DMS114 treated with DMSO at 0.1 percent for 48 hours (cell line): ENCODE measurements around the gene PPWD1.
"Not testable (repeated sequence)": the region's sequence is repeated elsewhere in the genome, so short reads cannot be mapped to it uniquely, and the experiment has no call there.

ENCODE experiments used
- DNase-seq: peaks from one replicate; lab custom pipeline; 2025; ENCODE audit not compliant: unreplicated experiment; lab: John Stamatoyannopoulos, UW

The PPWD1 gene

DNA sequence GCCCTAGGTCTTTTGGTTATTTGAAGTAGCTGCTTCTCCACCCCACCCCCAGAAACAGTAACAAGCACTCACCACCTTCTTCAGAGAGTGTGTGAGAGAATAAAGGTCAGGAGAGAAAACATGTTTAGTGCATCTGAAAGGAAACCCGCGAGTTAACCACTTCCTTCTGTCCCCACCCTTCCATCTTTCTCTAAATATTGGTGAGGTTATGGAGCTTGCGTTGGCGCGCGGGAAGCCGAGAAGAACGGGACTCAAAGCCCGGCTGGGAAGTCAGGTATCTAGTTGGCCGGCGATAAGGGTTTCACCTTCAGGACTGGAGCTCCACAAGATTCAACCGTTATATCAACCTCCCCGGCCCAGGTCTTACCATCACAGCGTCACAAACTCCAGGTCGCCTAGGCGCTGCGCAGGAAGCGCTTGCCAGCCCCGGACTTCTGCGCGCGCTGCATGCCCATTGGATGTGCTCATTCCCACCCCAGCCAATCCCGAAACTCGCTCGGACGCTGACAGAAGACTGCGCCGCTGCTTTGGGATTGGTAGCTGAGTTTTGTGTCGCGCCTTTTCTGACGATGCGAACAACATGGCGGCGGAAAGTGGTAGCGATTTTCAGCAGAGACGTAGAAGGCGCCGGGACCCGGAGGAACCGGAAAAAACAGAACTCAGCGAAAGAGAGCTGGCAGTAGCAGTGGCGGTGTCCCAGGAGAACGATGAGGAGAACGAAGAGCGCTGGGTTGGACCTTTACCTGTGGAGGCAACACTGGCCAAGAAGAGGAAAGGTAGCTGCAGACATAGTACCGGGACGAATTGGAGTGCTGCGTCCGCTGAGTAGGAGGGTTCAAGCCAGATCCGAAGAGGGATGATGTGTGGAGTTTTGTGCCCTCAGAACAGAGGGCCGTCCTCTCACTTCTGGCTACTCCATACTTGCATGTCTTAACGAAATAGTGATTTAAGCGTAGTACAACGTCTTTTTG is at the start of gene PPWD1, which contains the start of gene CENPK:
TSS of gene PPWD1 (plus strand) at position 566 of the 971 bp plus-strand sequence. CDS start at position 581, 15 bp downstream.
TSS of gene CENPK (minus strand) at position 438 of the 971 bp plus-strand sequence. CDS start 8,261 bp downstream, outside the sequence.
- peak; percentile 93 for DNase-seq

DNA sequence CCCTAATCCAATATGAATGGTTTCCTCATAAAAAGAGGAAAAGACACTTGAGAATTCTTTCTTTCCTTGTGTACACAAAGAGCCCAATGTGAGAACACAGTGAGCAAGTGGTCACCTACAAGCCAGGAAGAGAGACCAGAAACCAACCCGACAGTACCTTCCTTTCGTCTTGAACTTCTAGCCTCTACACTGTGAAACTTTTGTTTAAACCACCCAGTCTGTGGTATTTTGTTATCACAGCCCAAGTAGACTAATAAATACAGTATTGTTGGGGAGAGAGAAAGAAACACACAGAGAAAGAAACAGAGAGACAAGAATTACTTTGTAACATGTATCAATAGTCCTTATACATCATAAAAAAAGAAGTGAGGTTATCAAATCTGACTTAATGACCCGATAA is 37.4 kb upstream of the PPWD1 start:
- no peak for DNase-seq

DNA sequence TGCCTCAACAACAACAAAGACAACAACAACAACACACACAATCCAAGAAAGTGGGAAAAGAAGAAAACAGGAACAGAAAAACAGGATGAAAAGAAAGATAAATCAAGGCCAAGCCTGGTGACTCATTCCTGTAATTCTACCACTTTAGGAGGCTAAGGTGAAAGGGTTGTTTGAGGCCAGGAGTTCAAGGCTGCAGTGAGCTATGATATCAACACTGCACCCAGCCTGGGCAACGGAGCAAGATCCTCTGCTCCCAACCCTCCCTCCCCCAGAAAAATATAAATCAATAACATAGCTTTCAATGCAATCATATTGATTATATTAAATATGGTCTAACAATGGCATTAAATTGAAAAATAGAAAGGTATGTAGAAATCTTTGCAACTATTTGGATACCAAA is 32.2 kb upstream of the PPWD1 start:
- no peak for DNase-seq

DNA sequence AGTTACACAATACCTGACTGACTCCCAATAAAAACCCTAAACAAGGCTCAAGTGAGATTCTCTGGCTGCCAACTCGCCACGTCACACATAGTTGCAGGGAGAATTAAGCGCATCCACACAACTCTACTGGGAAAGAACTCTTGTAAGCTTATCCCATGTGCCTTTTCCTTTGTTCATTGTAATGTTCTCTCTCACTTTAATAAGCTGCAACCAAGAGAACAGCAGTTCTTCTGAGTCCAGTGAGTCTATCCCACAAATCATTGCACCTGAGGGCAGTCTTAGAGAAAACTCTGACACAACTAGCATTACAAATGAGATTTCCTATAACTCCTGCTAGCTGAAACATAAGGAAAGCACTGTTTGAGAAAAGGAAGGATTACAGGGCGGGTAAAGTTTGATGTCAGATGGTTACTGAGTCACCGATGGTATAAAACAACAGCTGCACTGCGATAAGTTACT is 27.5 kb upstream of the PPWD1 start:
- DNase-seq = no peak

DNA sequence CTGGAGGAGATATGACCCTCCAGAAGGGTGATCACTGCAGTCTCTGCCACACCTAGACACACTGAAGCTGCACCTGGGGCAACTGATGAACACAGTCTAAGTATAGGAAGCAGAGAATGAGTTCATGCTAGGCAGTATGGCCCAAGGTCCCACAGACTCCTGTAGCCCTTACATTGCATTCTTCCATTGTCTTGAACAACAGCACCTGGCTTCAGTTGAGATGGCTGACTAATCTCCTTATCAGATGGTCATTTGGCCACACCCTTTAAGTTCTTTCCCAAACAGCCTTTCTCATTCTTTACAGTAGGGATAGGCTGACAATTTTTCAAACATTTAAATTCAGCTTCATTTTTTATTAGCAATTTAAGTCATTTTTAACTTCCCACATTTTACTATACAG is 23.3 kb upstream of the PPWD1 start:
- DNase-seq = no peak

DNA sequence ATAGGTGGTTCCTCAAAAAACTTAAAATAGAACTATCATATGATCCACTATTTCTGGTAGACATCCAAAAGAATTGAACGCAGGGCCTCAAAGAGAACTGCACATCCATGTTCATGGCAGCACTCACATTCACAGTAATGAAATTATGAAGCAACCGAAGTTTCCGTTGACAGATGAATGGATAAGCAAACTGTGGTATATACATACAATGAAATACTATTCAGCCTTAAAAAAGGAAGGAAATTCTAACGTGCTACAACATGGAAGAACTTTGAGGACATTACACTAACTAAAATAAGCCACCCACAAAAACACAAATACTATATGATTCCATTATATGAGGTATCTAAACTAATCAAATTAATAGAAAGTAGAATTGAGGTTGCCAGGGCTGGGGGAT is 18.6 kb upstream of the PPWD1 start:
- no peak for DNase-seq

DNA sequence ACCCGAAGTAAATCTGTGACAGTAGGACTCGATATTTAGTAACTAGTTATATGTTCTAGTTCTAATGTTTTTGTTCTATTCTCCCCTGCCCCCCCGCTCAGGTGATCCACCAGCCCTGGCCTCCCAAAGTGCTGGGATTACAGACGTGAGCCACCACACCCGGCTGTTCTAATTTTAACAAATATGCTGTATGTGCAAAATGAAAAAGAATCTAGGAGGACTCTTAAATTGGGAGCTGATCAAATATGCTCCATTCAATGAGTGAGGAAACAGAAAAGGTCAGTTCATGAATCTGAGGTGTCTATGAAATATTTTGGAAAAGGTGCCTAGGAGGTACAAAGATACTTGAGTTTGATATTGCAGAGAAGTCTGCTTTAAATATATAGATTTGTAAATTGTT is 17.0 kb upstream of the PPWD1 start:
- no peak for DNase-seq

DNA sequence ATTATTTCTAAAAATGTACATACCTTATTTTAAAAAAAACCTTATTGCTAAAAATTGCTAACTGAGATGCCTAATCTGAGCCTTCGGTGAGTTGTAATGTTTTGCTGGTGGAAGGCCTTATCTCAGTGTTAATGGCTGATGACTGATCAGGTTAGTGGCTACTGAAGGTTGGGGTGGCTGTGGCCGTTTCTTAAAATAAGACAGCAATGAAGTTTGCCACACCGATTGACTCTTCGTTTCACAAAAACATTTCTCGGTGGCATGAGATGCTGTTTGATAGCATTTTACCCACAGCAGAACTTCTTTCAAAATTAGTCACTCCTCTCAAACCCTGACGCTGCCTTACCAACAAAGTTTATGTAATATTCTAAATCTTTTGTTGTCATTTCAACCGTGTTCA is 14.8 kb upstream of the PPWD1 start:
- DNase-seq = no peak

DNA sequence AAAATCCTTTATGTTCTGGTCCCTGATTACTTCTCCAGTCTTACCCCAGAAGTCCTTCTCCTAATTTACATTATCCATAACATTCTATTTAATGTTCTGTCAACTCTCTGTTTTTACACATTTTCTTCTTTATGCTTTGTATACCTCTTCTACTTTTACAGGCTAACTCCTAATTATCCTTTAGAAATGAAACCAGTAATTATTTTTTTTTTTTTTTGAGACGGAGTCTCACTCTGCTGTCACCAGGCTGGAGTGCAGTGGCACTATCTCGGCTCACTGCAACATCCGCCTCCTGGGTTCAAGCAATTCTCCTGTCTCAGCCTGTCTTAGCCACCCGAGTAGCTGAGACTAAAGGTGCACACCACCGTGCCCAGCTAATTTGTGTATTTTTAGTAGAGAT is 9.2 kb upstream of the PPWD1 start:
- no peak for DNase-seq

DNA sequence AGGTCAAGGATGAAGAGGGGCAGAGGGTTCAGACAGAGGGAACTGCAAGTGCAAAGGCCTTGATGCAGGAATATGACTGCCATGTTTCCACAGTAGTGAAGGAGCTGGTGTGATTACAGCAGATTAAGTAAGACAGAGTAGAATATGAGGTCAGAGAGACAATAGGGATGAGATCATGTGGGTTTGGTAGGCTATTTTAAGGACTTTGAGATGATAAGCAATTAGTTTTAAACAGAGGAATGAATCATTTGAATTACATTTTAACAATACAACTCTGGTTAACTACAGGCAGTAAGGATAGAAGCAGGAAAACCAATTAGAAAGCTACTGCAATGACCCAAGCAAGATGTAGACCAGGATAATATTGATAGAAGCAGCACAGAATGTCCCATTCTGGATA is 7.8 kb upstream of the PPWD1 start:
- DNase-seq = no peak

DNA sequence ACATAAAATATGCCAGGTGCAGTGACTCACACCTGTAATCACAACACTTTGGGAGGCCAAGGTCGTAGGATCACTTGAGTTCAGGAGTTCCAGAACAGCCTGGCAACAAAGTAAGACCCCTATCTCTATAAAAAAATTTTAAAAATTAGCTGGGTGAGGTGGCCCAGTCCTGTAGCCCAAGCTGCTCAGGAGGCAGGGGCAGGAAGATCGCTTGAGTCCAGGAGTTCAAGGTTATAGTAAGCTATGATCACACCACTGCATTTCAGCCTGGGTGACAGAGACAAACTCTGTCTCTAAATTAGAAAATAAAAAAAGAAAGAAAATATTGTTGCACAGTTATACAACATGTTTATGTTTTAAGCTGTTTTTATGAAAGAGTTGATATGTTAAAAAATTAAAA is 6.9 kb upstream of the PPWD1 start:
- DNase-seq = no peak

DNA sequence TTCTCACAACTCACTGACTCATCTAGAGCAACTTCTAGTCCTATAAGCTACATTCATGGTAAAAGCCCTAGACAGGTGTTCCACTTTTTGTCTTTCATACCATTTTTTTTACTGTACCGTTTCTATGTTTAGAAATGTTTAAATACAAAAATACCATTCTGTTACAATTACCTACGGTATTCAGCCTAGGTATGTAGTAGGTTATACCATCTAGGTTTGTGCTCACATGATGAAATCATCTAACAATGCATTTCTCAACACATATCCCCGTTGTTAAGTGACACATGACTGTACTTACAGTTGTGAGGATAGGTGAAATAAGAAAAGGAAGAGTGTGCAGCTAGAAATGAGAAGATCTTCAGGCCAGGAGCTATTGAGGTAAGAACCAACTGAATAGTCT is 6.4 kb upstream of the PPWD1 start:
- no peak for DNase-seq

DNA sequence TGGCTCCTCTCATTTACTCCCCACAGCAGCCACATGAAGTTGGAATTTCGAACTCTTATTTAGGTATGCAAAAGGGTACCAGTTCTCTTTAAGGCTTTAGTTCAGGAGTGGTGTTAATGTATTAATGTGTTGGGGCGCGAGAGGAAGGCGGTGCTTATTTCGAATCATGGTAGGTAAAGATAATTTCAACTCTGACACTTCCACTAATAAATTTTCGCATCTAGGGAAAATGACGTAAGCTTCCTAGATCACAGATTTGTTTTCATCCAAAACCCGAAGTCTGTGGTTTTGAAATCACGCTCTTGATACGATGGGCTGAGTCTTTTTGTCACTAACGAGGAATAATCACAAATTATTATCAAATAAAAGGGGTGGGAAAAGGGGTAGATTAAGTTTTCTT is 681 bp downstream of the PPWD1 start:
- DNase-seq = no peak

DNA sequence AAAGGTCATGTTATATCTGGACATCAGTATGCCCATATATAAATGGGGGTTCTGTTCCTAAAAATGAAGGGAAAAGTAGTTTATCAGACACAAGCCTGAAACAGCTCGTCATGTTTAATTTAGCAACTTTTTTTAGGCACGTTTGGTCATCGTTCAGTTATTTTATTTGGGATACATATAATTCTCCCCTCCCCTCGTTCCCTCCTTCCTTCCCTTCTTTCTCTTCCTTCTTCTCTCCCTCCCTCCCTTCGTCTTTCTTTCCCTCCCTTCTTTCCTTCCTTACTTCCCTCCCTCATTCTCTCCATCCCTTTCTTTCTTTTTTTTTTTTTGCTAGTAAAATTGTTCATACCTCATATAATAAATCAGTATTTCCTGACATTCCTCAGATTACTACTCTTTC is 3.4 kb downstream of the PPWD1 start:
- no peak for DNase-seq

DNA sequence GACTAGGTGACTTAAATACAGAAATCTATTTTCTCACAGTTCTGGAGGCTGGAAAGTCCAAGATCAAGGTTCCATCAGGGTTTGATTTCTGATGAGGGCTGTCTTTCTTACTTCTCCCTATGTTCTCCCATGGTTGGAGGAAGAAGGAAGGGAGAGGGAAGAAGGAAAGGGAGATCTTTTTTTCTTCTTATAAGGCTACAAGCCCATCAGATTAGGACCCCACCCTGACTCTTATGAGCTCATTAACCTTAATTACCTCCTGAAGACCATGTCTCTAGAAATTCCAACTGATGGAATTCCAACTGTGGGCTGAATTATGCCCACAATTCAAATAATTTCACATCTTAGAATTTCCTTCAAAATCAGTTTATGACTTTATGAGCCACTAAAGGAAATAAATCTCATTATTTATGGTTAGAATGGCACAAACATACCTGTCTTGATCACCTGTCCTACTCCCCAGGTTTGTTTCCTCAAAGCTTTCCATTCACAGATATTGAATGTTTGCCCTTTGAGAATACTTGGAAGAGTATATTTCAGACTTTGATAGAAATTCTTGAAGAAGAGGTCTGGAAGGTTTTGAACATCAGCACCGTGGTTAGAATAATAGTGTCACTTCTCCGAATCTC is 7.6 kb downstream of the PPWD1 start:
- DNase-seq = no peak

DNA sequence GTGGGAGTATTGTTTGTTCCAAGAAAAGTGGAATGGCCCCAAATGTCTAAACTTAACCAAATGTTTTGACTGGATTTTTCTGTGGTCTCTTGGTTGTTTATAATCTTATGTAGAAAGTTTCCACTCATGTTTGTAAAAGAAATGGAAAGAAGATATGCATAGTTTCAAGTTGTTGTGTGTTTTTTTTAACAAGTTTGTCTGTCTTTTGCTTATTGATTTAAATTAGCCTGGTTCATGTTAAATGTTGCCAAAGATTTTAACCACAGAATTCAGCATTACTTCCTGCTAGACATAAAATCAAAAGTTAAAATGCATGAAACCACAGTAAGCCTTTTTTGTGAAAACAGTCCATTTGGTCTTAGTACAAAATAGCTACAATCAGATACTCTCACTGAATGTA is 14.0 kb downstream of the PPWD1 start:
- DNase-seq = no peak

DNA sequence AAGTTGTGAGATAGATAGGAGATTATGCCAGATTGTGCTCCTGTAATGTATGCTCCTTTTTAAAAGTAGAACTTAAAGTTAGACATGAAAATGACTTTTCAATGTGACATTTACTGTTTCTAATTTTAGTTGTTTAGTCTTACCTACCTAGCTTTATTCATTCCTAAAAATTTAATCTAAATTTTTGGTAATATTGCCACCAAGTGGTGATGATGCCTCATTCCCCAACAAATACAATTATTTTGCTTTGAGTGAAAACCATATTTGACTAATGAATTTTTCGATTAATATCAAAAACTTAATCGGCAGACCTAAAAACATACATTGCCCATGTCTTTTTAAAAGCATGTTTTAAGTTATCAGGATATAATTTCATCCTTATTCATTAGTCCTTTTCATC is 25.6 kb downstream of the PPWD1 start:
- no peak for DNase-seq

DNA sequence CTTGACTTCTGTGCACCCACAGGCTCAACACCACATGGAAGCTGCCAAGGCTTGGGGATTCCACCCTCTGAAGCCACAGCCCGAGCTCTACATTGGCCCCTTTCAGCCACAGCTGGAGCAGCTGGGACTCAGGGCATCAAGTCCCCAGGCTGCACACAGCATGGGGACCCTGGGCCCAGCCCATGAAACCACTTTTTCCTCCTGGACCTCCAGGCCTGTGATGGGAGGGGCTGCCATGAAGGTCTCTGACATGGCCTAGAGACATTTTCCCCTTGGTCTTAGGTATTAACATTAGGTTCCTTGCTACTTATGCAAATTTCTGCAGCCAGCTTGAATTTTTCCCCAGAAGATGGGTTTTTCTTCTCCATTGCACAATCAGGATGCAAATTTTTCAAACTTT is 38.7 kb downstream of the PPWD1 start:
- not testable (repeated sequence) for DNase-seq

DNA sequence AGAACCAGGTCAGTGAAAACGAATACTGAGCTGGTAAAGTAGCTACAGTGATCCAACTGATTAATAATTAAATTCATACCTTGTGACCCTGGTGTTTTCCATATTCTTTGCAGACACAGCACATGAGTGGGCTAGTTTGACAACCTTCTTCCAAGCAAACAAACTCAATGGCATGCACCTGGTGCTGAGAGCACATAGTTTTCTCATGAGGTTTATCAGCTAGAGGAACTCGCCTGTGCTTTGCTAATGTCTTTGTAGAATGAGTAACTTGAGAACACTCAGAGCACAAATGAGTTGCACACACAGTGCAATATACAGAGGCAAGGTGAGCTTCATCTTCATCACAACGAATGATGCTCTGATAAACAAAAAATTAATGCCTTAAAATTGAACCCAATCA is 48.4 kb downstream of the PPWD1 start:
- DNase-seq = no peak

DNA sequence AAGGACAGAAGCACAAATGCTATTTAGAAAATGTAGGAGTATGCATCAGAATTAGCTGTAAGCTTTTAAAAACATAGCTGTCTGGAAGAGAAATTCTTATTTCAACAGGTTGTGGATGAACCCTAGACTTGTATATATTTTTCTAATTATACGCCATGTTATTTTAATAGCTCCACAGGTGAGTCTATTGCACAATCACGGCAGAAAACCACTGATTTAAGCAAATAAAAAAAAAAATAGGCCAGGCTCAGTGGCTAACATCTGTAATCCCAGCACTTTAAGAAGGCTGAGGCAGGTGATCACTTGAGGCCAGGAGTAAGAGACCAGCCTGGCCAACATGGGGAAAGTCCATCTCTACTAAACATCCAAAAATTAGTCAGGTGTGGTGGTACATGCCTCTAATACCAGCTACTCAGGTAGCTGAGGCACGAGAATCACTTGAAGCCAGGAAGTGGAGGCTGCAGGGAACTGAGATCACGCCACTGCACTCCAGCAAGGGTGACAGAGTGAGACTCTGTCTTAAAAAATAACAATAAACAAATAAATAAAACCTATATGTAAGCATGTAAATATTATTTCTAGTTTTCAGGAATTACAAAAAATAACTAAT is 49.3 kb downstream of the PPWD1 start:
- no peak for DNase-seq

DNA sequence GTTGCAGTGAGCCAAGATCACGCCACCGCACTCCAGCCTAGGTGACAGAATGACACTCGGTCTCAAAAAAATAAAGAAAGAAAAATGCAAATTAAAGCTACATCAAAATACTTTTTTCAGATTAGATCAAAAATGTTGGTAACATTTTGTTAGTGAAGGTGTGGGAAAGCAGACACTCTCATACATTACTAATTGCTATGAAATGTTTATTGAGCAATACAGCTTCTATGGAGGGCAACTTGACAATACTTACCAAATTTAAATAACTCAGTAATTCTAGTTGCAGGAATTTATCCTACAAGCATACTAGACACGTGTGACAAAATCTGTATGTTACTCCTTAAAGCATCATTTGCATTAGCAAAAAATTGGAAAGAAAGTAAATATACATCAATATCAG is 56.9 kb downstream of the PPWD1 start:
- DNase-seq = no peak

DNA sequence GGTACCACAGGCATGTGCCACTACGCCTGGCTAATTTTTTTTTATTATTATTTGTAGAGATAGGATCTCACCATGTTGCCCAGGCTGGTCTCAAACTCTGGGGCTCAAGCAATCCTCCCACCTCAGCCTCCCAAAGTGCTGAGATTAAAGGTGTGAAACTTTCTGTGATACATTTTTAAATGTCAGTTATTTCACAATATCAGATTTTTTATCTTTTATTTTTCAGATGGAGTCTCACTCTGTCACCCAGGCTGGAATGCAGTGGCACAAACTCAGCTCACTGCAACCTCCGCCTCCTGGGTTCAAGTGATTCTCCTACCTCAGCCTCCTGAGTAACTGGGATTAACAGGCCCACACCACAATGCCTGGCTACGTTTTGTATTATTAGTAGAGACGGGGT is 58.9 kb downstream of the PPWD1 start:
- not testable (repeated sequence) for DNase-seq
